GM12878 (cell line): Measurements from ENCODE around the gene ATXN1. TPM values are rescaled to one million over a fixed set of nuclear protein-coding genes. Genes with fewer than 3 reads are reported as not detected.

ENCODE experiments used
- ATAC-seq: fragments of 200-7000 bp; cut with Tn5 transposase; 3 replicates; pipeline ENCODE4 v1.9.1; 2020; ENCODE audit warnings: mild to moderate bottlenecking, moderate library complexity
- BruUV-seq: library from RNA; stranded (reverse); fragments of 400-500 nt; replicated peaks from 2 replicates; lab custom pipeline; 2021; lab: Mats Ljungman, UMichigan
- CTCF ChIA-PET: fragments of 300-600 bp; sonication (Branson Sonifier 250); formaldehyde crosslinking; extraction: SDS; loops from one replicate; lab custom pipeline; 2021; ENCODE audit warnings: inconsistent platforms; lab: Yijun Ruan, JAX
- POLR2A ChIA-PET: fragments of 350-600 bp; formaldehyde crosslinking; extraction: SDS; loops from one replicate; lab custom pipeline; 2021; ENCODE audit warnings: inconsistent platforms; lab: Charles Lee
- RAD21 ChIA-PET: fragments of 300-600 bp; sonication (Branson Sonifier 250); formaldehyde crosslinking; loops from one replicate; lab custom pipeline; 2023; ENCODE audit warnings: antibody characterized with exemption; ENCODE audit not compliant: unreplicated experiment; lab: Charles Lee
- SMC1A ChIA-PET: fragments of 300-600 bp; sonication (Branson Sonifier 250); formaldehyde crosslinking; loops from one replicate; lab custom pipeline; 2023; ENCODE audit not compliant: unreplicated experiment, uncharacterized antibody; lab: Charles Lee
- DNase-seq: peaks from one replicate; pipeline ENCODE4 v3.0.0-alpha.2; 2011; ENCODE audit warnings: low read depth, low spot score
- FAIRE-seq: peaks from 3 replicates; lab custom pipeline; 2011; peaks lifted over from hg19 to GRCh38; lab: Jason Lieb, UNC
- H2AFZ ChIP-seq: 2 replicates; pipeline ENCODE4 v1.6.0; 2011; ENCODE audit warnings: low read depth, low read length, control low read depth; ENCODE audit not compliant: control insufficient read depth
- H3K27ac ChIP-seq: 2 replicates; pipeline ENCODE4 v1.5.1; 2011; ENCODE audit warnings: control low read depth; ENCODE audit not compliant: control insufficient read depth, insufficient read depth
- H3K27me3 ChIP-seq, 2 experiments: replicated peaks in 1 of 2; 2 replicates each; pipeline versions ENCODE4 v1.6.0 to v1.6.1; 2011; ENCODE audit warnings: low read length in 1 of 2; ENCODE audit not compliant: control insufficient read depth in 2 of 2, insufficient read depth in 2 of 2
- H3K36me3 ChIP-seq, 2 experiments: 2 replicates each; pipeline ENCODE4 v1.5.1; 2011; ENCODE audit warnings: low read length in 1 of 2; ENCODE audit not compliant: control insufficient read depth in 2 of 2, insufficient read depth in 2 of 2
- H3K4me1 ChIP-seq: 2 replicates; pipeline ENCODE4 v1.6.1; 2011; ENCODE audit warnings: mild to moderate bottlenecking, low read length, moderate library complexity, mixed read lengths; ENCODE audit not compliant: control insufficient read depth, insufficient read depth
- H3K4me2 ChIP-seq: 2 replicates; pipeline ENCODE4 v1.6.0; 2011; ENCODE audit warnings: control low read depth; ENCODE audit not compliant: control insufficient read depth, insufficient read depth
- H3K4me3 ChIP-seq: fragments of 200-600 bp; sonication (generic); 2 replicates; pipeline ENCODE4 v1.5.1; 2016
- H3K79me2 ChIP-seq: 2 replicates; pipeline ENCODE4 v1.6.0; 2011; ENCODE audit warnings: low read length; ENCODE audit not compliant: control insufficient read depth, insufficient read depth
- H3K9ac ChIP-seq: 2 replicates; pipeline ENCODE4 v1.8.0; 2011; ENCODE audit warnings: low read length, control low read depth, mixed read lengths; ENCODE audit not compliant: control insufficient read depth, insufficient read depth
- H3K9me3 ChIP-seq: replicated peaks from 3 replicates; pipeline ENCODE4 v1.5.1; 2011; ENCODE audit warnings: mild to moderate bottlenecking, low read length; ENCODE audit not compliant: control insufficient read depth, insufficient read depth
- H4K20me1 ChIP-seq: 2 replicates; pipeline ENCODE4 v1.6.0; 2011; ENCODE audit not compliant: control insufficient read depth, insufficient read depth
- ATF2 ChIP-seq: IDR thresholded peaks from 2 replicates; pipeline ENCODE4 v1.6.1; 2012; ENCODE audit warnings: low read length, inconsistent platforms
- ETV6 ChIP-seq, 2 experiments: fragments of 450-650 bp in 1 of 2; IDR thresholded peaks in 1 of 2; conservative IDR thresholded peaks in 1 of 2; 2 replicates each; pipeline ENCODE4 v1.6.1; 2014; ENCODE audit warnings: antibody characterized with exemption in 1 of 2, borderline replicate concordance in 1 of 2, low read depth in 1 of 2, mild to moderate bottlenecking in 1 of 2, moderate library complexity in 1 of 2
- HSF1 ChIP-seq: fragments of 150-350 bp; IDR thresholded peaks from 2 replicates; pipeline ENCODE4 v1.6.1; 2014; ENCODE audit warnings: mild to moderate bottlenecking, low read depth, low read length
- KLF5 ChIP-seq: fragments of 450-650 bp; IDR thresholded peaks from 2 replicates; pipeline ENCODE4 v1.6.1; 2014; ENCODE audit warnings: mild to moderate bottlenecking; ENCODE audit not compliant: partially characterized antibody
- MEF2A ChIP-seq: IDR thresholded peaks from 2 replicates; pipeline ENCODE4 v1.6.1; 2011; ENCODE audit warnings: low read depth, mild to moderate bottlenecking, low read length, moderate library complexity; ENCODE audit not compliant: insufficient read depth
- NKRF ChIP-seq: fragments of 450-650 bp; conservative IDR thresholded peaks from 2 replicates; pipeline ENCODE4 v1.6.1; 2017; ENCODE audit warnings: mild to moderate bottlenecking, moderate library complexity
- RAD51 ChIP-seq: fragments of 450-650 bp; IDR thresholded peaks from 2 replicates; pipeline ENCODE4 v1.6.1; 2016; ENCODE audit warnings: moderate library complexity, mild to moderate bottlenecking, inconsistent platforms
- SUPT20H ChIP-seq: IDR thresholded peaks from 2 replicates; pipeline ENCODE4 v1.6.1; 2011; ENCODE audit warnings: low read depth, mild to moderate bottlenecking, low read length, moderate library complexity, borderline replicate concordance; ENCODE audit not compliant: control insufficient read depth
- USF1 ChIP-seq: IDR thresholded peaks from 2 replicates; pipeline ENCODE4 v1.6.1; 2011; ENCODE audit warnings: borderline replicate concordance, low read depth, mild to moderate bottlenecking, moderate library complexity, mixed read lengths, low read length; ENCODE audit not compliant: insufficient read depth; ENCODE audit errors: extremely low read length
- ZBTB4 ChIP-seq: fragments of 450-650 bp; formaldehyde crosslinking; IDR thresholded peaks from 2 replicates; pipeline ENCODE4 v1.4.0; 2022; ENCODE audit warnings: mild to moderate bottlenecking, moderate library complexity
- WGBS: methylation state at CpG from one replicate; pipeline ENCODE4 v1.1.6; 2016; ENCODE audit warnings: low lambda C conversion rate; ENCODE audit not compliant: insufficient replicate concordance, insufficient coverage; ENCODE audit errors: missing lambda C conversion rate; 5-methylcytosine and 5-hydroxymethylcytosine counted together
- in situ Hi-C: fragments of 300-500 bp; cut with MboI; formaldehyde crosslinking; loops from 9 replicates; pipeline ENCODE4 v1.14.3; 2018; ENCODE audit warnings: mixed read lengths
- intact Hi-C: fragments of 100-400 bp; cut with micrococcal nuclease; formaldehyde crosslinking; loops from one replicate; pipeline ENCODE4 v1.14.2; 2022; ENCODE audit not compliant: unreplicated experiment
- polyA plus RNA-seq, 11 experiments: library from polyadenylated mRNA; depleted of rRNA in 4 of 11; unstranded in 6 of 11; stranded (reverse) in 5 of 11; fragments of >200 nt; fragmentation: Nextera tagmentation in 4 of 11; fragmentation: Illumina TruSeq in 1 of 11; extraction: Ambion mirVana in 4 of 11; extraction: Trizol in 1 of 11; gene quantifications; 1 replicate in 1 of 11; 2 replicates in 10 of 11; pipeline versions ENCODE4 v1.2.1 to v1.2.3, GENCODE V29; 2011 to 2016; ENCODE audit warnings: inconsistent platforms in 2 of 11, missing spikeins in 2 of 11, low read depth in 1 of 11
- total RNA-seq, 4 experiments: library from RNA; depleted of rRNA in 3 of 4; stranded (reverse); fragments of >200 nt in 3 of 4; fragmentation: Illumina TruSeq in 1 of 4; extraction: Trizol in 1 of 4; gene quantifications; 2 replicates each; pipeline versions ENCODE4 v1.2.1 to v1.2.3, GENCODE V29; 2013 to 2021
- TF ChIP-seq, protein P1 (sequence below): IDR thresholded peaks from 2 replicates; pipeline ENCODE4 v1.6.1; 2011; ENCODE audit warnings: mild to moderate bottlenecking, low read depth, low read length, moderate library complexity; ENCODE audit not compliant: insufficient replicate concordance

Gene ATXN1
- total and polyA plus RNA-seq, 10 of the 15 experiments (the other 5 are each of a cell fraction or from before 2014, with no cell fraction given), result 12.2 to 51.2 (median 20.5) TPM

DNA sequence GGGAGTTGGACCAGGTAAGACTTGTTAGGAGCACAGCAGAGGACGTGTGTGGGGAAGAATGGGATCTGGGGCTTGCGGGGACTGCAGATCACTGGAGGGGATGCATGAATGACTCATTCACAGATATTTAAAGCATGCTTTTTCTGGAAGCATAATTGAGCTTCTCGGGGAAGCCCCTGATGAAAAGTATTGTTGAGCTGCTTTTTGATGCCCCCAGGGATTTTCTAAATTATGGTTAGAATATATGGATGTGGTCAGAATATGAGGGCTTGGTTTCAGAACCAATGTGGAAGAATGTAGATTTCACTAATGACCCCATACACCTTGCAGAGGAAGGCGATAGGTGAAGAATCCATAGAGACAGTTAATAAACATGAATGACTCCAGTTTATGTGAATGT is 486.8 kb downstream of the ATXN1 start:
- ATAC-seq (no peak), FAIRE-seq (no peak), DNase-seq (no peak)
- Histone ChIP-seq H3K27me3 (no peaks in the 10 kb centered on the region; a peak in 2 of 4 replicates), H4K20me1 (no peaks in the 10 kb centered on the region), H3K4me3 (no peak overlapping the region), H3K9me3 (no peaks in the 10 kb centered on the region), H3K36me3 (no peaks in the 10 kb centered on the region), H3K27ac (no peak overlapping the region), H3K79me2 (no peaks in the 10 kb centered on the region), H3K4me1 (no peaks in the 10 kb centered on the region), H3K9ac (no peak overlapping the region), H2AFZ (no peak overlapping the region), H3K4me2 (no peak overlapping the region)
- no TSS peak for BruUV-seq
- ChIA-PET POLR2A (interaction anchor here (1.5 kb wide), 1 partner anchor 10 kb away, joined by 7 read pairs; no protein-coding TSS in a partner anchor), RAD21 (interaction anchor here (1.6 kb wide), 1 partner anchor 12 kb away, joined by 4 read pairs; no protein-coding TSS in a partner anchor), SMC1A (interaction anchor here (0.8 to 1.9 kb wide), 3 partner anchors 9 to 44 kb away, joined by 3 to 5 read pairs (median 3); no protein-coding TSS in a partner anchor), CTCF (interaction anchor here (0.6 to 7.9 kb wide), 6 partner anchors 12 to 1937 kb away, joined by 3 to 54 read pairs (median 3); no protein-coding TSS in a partner anchor)
- in situ Hi-C loops (no loop called here), intact Hi-C loops (no loop called here)
- 16% methylated on average over 4 of the region's 4 CpGs for WGBS
- TF ChIP-seq, protein P1, sequence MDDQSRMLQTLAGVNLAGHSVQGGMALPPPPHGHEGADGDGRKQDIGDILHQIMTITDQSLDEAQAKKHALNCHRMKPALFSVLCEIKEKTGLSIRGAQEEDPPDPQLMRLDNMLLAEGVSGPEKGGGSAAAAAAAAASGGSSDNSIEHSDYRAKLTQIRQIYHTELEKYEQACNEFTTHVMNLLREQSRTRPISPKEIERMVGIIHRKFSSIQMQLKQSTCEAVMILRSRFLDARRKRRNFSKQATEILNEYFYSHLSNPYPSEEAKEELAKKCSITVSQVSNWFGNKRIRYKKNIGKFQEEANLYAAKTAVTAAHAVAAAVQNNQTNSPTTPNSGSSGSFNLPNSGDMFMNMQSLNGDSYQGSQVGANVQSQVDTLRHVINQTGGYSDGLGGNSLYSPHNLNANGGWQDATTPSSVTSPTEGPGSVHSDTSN, result no peak
- TF ChIP-seq ZBTB4 (CRISPR knock-in tag), result no peak
- TF ChIP-seq KLF5, result no peak
- no peak for TF ChIP-seq RAD51
- TF ChIP-seq HSF1, result no peak
- TF ChIP-seq USF1, result no peak
- TF ChIP-seq ATF2, result no peak
- TF ChIP-seq SUPT20H, result no peak
- no peak for TF ChIP-seq MEF2A
- no peak for TF ChIP-seq ETV6 (conservative IDR thresholded peaks at IDR 0.05 in 1 of 2, IDR thresholded peaks at IDR 0.05 in 1 of 2; ENCODE audit: borderline replicate concordance in 1 of 2, low read depth in 1 of 2)
- TF ChIP-seq NKRF, result no peak
